Endothelial cell (in vitro differentiated cells): Measurements from ENCODE around the gene PRKG1. TPM values are rescaled to one million over a fixed set of nuclear protein-coding genes. Genes with fewer than 3 reads are reported as not detected.

Source experiments
- DNase-seq: peaks from one replicate; pipeline ENCODE4 v3.0.0; 2021; ENCODE audit warnings: low spot score
- H3K27ac Mint-ChIP-seq: one replicate; pipeline ENCODE4 v1.8.0; 2021; ENCODE audit warnings: mixed read lengths, inconsistent platforms; ENCODE audit not compliant: unreplicated experiment
- H3K27me3 Mint-ChIP-seq: one replicate; pipeline ENCODE4 v1.8.0; 2021; ENCODE audit warnings: mild to moderate bottlenecking, moderate library complexity, mixed read lengths, inconsistent platforms; ENCODE audit not compliant: unreplicated experiment
- H3K36me3 Mint-ChIP-seq: one replicate; pipeline ENCODE4 v1.8.0; 2021; ENCODE audit warnings: mild to moderate bottlenecking, low read depth, mixed read lengths, inconsistent platforms; ENCODE audit not compliant: unreplicated experiment
- H3K4me1 Mint-ChIP-seq: one replicate; pipeline ENCODE4 v1.8.0; 2021; ENCODE audit warnings: mild to moderate bottlenecking, mixed read lengths, inconsistent platforms; ENCODE audit not compliant: unreplicated experiment
- H3K4me3 Mint-ChIP-seq: one replicate; pipeline ENCODE4 v1.8.0; 2021; ENCODE audit warnings: mild to moderate bottlenecking, mixed read lengths, inconsistent platforms; ENCODE audit not compliant: unreplicated experiment
- H3K9me3 Mint-ChIP-seq: one replicate; pipeline ENCODE4 v1.8.0; 2021; ENCODE audit warnings: mixed read lengths, inconsistent platforms; ENCODE audit not compliant: unreplicated experiment
- total RNA-seq: library from RNA; stranded (reverse); fragmentation: NEBNext Ultra II Directional; extraction: Animal tissue kit (Norgen Biotek cat#: 25700); gene quantifications from one replicate; pipeline ENCODE4 v1.2.1, GENCODE V29; 2021; ENCODE audit not compliant: unreplicated experiment
- TF ChIP-seq, protein P1 (sequence below): fragments of 200-600 bp; sonication (generic); IDR thresholded peaks from one replicate; pipeline ENCODE4 v1.5.0; 2021; ENCODE audit warnings: antibody characterized with exemption; ENCODE audit not compliant: unreplicated experiment

The PRKG1 gene
- total RNA-seq, 1 donor from 2014 or later = 10.7 TPM

DNA sequence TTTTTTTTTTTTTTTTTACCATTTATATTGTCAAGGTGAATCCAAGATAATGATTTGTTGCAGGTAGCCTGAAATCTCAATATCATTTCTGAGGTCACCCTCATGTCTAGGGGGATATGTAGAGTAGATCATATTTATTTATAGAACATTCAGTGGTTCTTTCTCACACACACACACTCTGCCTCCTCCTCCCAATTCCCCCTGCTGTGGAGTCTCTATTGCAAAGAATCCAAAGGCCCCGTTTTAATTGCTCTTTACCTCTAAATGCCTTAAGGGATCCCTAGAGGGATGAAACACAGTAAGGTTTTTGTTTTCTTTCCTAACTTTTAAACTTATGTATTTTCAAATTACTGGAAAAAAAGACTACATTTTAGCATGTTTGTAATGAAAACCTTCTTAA lies 170.0 kb downstream of the PRKG1 start:
- TF ChIP-seq, protein P1, sequence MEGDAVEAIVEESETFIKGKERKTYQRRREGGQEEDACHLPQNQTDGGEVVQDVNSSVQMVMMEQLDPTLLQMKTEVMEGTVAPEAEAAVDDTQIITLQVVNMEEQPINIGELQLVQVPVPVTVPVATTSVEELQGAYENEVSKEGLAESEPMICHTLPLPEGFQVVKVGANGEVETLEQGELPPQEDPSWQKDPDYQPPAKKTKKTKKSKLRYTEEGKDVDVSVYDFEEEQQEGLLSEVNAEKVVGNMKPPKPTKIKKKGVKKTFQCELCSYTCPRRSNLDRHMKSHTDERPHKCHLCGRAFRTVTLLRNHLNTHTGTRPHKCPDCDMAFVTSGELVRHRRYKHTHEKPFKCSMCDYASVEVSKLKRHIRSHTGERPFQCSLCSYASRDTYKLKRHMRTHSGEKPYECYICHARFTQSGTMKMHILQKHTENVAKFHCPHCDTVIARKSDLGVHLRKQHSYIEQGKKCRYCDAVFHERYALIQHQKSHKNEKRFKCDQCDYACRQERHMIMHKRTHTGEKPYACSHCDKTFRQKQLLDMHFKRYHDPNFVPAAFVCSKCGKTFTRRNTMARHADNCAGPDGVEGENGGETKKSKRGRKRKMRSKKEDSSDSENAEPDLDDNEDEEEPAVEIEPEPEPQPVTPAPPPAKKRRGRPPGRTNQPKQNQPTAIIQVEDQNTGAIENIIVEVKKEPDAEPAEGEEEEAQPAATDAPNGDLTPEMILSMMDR = no peak
- Mint-ChIP-seq H3K36me3 (no peaks in the 10 kb centered on the region), H3K27ac (no peak overlapping the region), H3K4me1 (peaks cover 12% of the 10 kb centered on the region), H3K4me3 (no peak overlapping the region), H3K9me3 (no peaks in the 10 kb centered on the region), H3K27me3 (no peaks in the 10 kb centered on the region)
- no peak for DNase-seq

DNA sequence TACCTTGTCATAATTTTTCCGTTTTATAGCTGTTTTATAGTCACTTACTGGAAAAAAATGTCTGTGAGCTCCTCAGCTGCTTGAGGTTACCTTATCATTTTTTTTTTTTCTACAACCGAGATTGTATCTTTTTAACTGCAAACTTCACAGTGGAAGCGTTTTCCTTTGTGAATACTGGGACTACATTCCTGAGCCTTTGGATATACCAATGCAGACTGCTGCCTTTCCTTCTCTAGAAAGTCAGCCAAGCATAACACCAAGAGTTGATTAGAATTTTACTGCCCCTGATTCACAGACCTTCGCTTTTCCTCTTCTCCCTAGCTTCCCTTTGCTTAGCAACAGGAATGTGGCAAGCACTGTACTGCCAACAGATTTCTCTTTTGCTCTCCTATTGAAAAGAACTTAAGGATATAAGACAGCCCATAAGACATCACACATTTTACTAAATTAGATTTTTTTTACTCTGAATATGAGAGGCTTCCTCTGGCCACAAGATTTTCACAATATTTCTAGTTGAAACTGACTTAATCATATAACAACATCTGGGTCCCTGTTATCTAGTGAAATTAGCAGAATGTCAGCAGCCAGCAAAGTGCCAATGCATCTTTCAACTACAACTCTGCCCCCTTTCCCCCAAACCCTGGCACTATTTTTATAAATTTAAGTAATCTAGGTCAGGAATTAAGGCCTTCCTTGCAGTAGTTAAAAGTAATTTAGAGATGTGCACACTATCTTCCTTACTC lies 170.6 kb downstream of the PRKG1 start:
- Mint-ChIP-seq H3K4me3 (no peak overlapping the region), H3K9me3 (no peaks in the 10 kb centered on the region), H3K36me3 (no peaks in the 10 kb centered on the region), H3K27ac (no peak overlapping the region), H3K4me1 (peaks cover 12% of the 10 kb centered on the region), H3K27me3 (no peaks in the 10 kb centered on the region)
- DNase-seq = no peak
- TF ChIP-seq, protein P1 = no peak

DNA sequence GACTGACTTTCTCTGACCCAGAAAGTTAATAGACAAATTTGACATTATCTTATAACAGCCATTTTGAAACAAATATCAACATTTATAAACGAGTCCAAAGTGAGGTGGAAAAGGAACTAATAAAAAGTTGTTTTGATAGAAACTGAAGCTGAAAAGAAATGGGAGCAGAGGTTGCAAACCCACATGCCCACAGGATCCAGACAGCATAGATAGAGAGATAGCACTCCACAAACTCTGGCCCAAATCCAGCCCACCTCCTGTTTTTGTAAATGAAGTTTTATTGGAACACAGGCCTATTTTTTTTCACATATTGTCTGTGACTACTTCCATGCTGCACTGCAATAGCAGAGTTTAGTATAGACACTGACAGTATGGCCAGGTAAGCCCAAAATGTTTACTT lies 171.9 kb downstream of the PRKG1 start:
- no peak overlapping the region for H3K4me3 Mint-ChIP-seq
- peaks cover 16% of the 10 kb centered on the region for H3K4me1 Mint-ChIP-seq
- no peak overlapping the region for H3K27ac Mint-ChIP-seq
- no peaks in the 10 kb centered on the region for H3K27me3 Mint-ChIP-seq
- TF ChIP-seq, protein P1 = no peak
- DNase-seq = no peak
- H3K9me3 Mint-ChIP-seq = no peaks in the 10 kb centered on the region
- no peaks in the 10 kb centered on the region for H3K36me3 Mint-ChIP-seq

DNA sequence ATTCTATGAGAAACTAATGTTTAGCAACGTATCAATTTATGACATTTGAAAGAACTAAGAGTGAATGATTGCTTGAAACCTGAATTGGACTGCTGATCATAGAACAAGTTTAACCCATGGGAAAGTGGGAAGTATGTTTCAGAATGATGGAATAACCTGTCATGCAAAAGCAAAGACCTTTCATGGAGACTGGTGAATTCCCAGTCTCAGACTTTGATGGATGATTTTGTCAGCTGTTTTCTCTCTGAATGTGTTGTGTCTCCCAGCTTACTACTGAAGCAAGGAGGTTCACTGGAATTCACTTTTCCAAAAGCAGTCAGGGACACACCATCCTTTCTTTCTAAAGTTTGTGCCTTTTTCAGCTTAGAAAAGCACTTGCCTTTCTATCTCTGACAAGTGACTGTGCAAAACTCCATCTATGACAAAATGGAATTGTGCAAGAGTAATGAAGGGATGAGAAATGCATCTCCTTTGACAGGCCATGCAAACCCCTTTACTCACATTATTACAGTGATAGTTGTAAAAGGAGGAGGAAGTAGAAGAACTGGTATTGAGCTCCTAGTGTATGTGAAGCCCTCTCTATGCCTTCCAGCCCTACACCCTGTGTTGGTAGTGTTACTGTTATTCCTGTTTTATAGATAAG lies 176.1 kb downstream of the PRKG1 start:
- no peak overlapping the region for H3K27ac Mint-ChIP-seq
- peaks cover 7% of the 10 kb centered on the region for H3K4me1 Mint-ChIP-seq
- no peak for DNase-seq
- TF ChIP-seq, protein P1 = no peak
- H3K36me3 Mint-ChIP-seq = no peaks in the 10 kb centered on the region
- H3K27me3 Mint-ChIP-seq = no peaks in the 10 kb centered on the region
- no peak overlapping the region for H3K4me3 Mint-ChIP-seq
- no peaks in the 10 kb centered on the region for H3K9me3 Mint-ChIP-seq

DNA sequence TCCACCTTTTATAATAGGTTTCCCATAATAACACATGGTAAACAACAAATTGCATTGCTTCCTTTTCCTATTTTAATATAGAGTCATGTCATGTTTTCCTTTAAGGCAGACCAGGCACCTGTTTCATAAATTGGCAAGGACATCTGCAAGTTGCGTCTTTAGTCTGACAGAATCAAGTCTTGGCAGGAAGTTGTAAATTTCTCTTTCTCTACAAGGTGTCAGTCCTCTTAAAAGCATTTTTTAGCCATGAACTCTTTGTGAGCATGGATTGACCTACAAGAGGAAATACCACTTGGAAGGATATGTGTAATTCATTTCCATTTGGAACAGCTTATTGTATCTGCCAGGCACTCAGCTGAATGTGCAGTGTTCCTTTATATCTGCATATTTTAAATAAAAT lies 176.8 kb downstream of the PRKG1 start:
- no peaks in the 10 kb centered on the region for H3K9me3 Mint-ChIP-seq
- no peak for DNase-seq
- peaks cover 10% of the 10 kb centered on the region for H3K4me1 Mint-ChIP-seq

More for the DNA sequence above, 176.8 kb downstream of the PRKG1 start:
- H3K4me3 Mint-ChIP-seq = no peak overlapping the region
- H3K27me3 Mint-ChIP-seq = no peaks in the 10 kb centered on the region
- H3K36me3 Mint-ChIP-seq = no peaks in the 10 kb centered on the region
- TF ChIP-seq, protein P1 = no peak
- no peak overlapping the region for H3K27ac Mint-ChIP-seq
